Adrenal gland (tissue), 12 donors: ENCODE measurements around the gene FHL1. TPM values are rescaled to one million over a fixed set of nuclear protein-coding genes. Genes with fewer than 3 reads are reported as not detected.
"Not testable (repeated sequence)": the region's sequence is repeated elsewhere in the genome, so short reads cannot be mapped to it uniquely, and the experiment has no call there.

Source experiments
- DNase-seq, 7 donors: peaks; one replicate each; pipeline ENCODE4 v3.0.0-alpha.2; 2019 to 2020
- H3K27ac ChIP-seq, 5 donors: fragments of 200-600 bp; sonication (generic) in 4 of 5; 1 replicate in 3 of 5; 2 replicates in 2 of 5; pipeline versions ENCODE4 v1.5.1 to v1.8.0; 2016 to 2020; ENCODE audit warnings: mild to moderate bottlenecking in 1 of 5
- H3K27me3 ChIP-seq: fragments of 200-600 bp; 2 replicates; pipeline ENCODE4 v1.8.0; 2021
- H3K36me3 ChIP-seq, 2 donors: fragments of 200-600 bp; replicated peaks in 1 of 2; 1 replicate in 1 of 2; 2 replicates in 1 of 2; pipeline versions ENCODE4 v1.5.1 to v1.8.0; 2018 to 2022
- H3K4me1 ChIP-seq, 2 donors: fragments of 200-600 bp; replicated peaks in 1 of 2; 1 replicate in 1 of 2; 2 replicates in 1 of 2; pipeline versions ENCODE4 v1.5.1 to v1.8.0; 2018 to 2021
- H3K4me3 ChIP-seq, 4 donors: fragments of 200-600 bp; sonication (generic) in 3 of 4; one replicate each; pipeline ENCODE4 v1.5.1; 2016 to 2018
- H3K9me3 ChIP-seq, 3 donors: fragments of 200-600 bp; sonication (generic) in 1 of 3; replicated peaks in 1 of 3; 1 replicate in 2 of 3; 2 replicates in 1 of 3; pipeline versions ENCODE4 v1.5.1 to v1.8.0; 2016 to 2021
- CTCF ChIP-seq, 6 experiments: fragments of 450-650 bp in 4 of 6; fragments of 200-600 bp in 2 of 6; sonication (generic) in 1 of 6; IDR thresholded peaks; 1 replicate in 5 of 6; 2 replicates in 1 of 6; pipeline versions ENCODE4 v1.5.1 to v1.8.0; 2016 to 2021; ENCODE audit warnings: antibody characterized with exemption in 6 of 6, mild to moderate bottlenecking in 2 of 6, moderate library complexity in 1 of 6
- POLR2A ChIP-seq, 2 donors: fragments of 450-650 bp; IDR thresholded peaks; one replicate each; pipeline ENCODE4 v1.6.1; 2017; ENCODE audit warnings: antibody characterized with exemption in 2 of 2, mild to moderate bottlenecking in 2 of 2, moderate library complexity in 1 of 2
- WGBS, 4 donors: extraction: QIAGEN DNeasy Blood & Tissue Kit in 2 of 4; methylation state at CpG; one replicate each; pipeline versions ENCODE4 v1.1.5 to v1.1.7; 2013 to 2017; 5-methylcytosine and 5-hydroxymethylcytosine counted together
- intact Hi-C, 2 donors: fragments of 100-400 bp; cut with DNase I; formaldehyde crosslinking; loops; one replicate each; pipeline versions ENCODE4 v1.14.1 to v1.15.0; 2022 to 2023
- polyA plus RNA-seq, 3 donors: library from polyadenylated mRNA; stranded (reverse); fragments of 200-250 nt in 2 of 3; fragments of 350-450 nt in 1 of 3; fragmentation: Illumina TruSeq in 1 of 3; extraction: RNeasy Lipid Tissue Mini Kit (QIAGEN cat#74804) in 1 of 3; gene quantifications; one replicate each; pipeline ENCODE4 v1.2.3, GENCODE V29; 2013 to 2014
- total RNA-seq, 9 donors: library from RNA; depleted of rRNA in 4 of 9; stranded (reverse); fragments of >200 nt in 4 of 9; fragments of 120-200 nt in 1 of 9; fragmentation: NEBNext Ultra II Directional in 1 of 9; extraction: Animal tissue kit (Norgen Biotek cat#: 25700) in 1 of 9; gene quantifications; one replicate each; pipeline versions ENCODE4 v1.1.0 to v1.2.4, GENCODE V29; 2013 to 2023
- donor health status: healthy with polysubstance abuse.
- donor health status: Bipolar disorder and iron deficiency.
- donor health status: DM: yes; HTN: yes; CAD: no.
- donor health status: DM: no; HTN: no; CAD: no.
- donor health status: DM: no; HTN: no; CAD: no.
- donor health status: DM: yes; HTN: yes; CAD: no.

FHL1 gene
- total and polyA plus RNA-seq, 12 donors: 23.2 to 78.0 (median 50.0) TPM

- Histone ChIP-seq H3K27me3 (no peaks in the 10 kb centered on the region), H3K4me1 (no peaks in the 10 kb centered on the region), H3K27ac (no peak overlapping the region), H3K4me3 (no peak overlapping the region), H3K36me3 (peaks cover 0 to 8% of the 10 kb centered on the region in 2 donors), H3K9me3 (no peaks in the 10 kb centered on the region)
- intact Hi-C loops: no loop called here
- TF ChIP-seq CTCF (IDR thresholded peaks at IDR 0.05) (no peak), POLR2A (IDR thresholded peaks at IDR 0.05) (no peak)
- DNase-seq: no peak
- WGBS, 4 donors: 66 to 70% (median 67%) methylated on average over 3 of the region's 3 CpGs
Observed at GRCh38 chrX:136228839-136229207, 81.5 kb downstream of the FHL1 start.

GRCh38 chrX:136237074-136237473 is 89.7 kb downstream of the FHL1 start:
- Histone ChIP-seq H3K27me3 (no peaks in the 10 kb centered on the region), H3K9me3 (no peaks in the 10 kb centered on the region), H3K4me1 (no peaks in the 10 kb centered on the region), H3K27ac (no peak overlapping the region), H3K36me3 (peaks cover 0 to 22% of the 10 kb centered on the region in 2 donors), H3K4me3 (no peak overlapping the region)
- TF ChIP-seq CTCF (IDR thresholded peaks at IDR 0.05): no peak
- no peak for TF ChIP-seq POLR2A (IDR thresholded peaks at IDR 0.05)
- no peak for DNase-seq
- 69 to 87% (median 77%) methylated on average over 3 of the region's 3 CpGs for WGBS, 4 donors
- intact Hi-C loops: no loop called here

- H3K36me3 ChIP-seq: peaks cover 0 to 22% of the 10 kb centered on the region in 2 donors
- WGBS, 4 donors: 80 to 100% (median 92%) methylated on average over 2 to 4 of the region's 4 CpGs
Observed at GRCh38 chrX:136237849-136238248, 90.5 kb downstream of the FHL1 start.

GRCh38 chrX:136246201-136246600 is 98.9 kb downstream of the FHL1 start:
- TF ChIP-seq POLR2A (IDR thresholded peaks at IDR 0.05) (no peak), CTCF (IDR thresholded peaks at IDR 0.05) (no peak)
- WGBS, 4 donors: 66 to 86% (median 70%) methylated on average over 6 of the region's 6 CpGs
- intact Hi-C loops: no loop called here

More at GRCh38 chrX:136237849-136238248, 90.5 kb downstream of the FHL1 start:
- H3K27ac ChIP-seq, intact Hi-C loops, H3K4me1 ChIP-seq, H3K4me3 ChIP-seq, DNase-seq, H3K27me3 ChIP-seq, H3K9me3 ChIP-seq: not testable (repeated sequence)

More at GRCh38 chrX:136246201-136246600, 98.9 kb downstream of the FHL1 start:
- Histone ChIP-seq H3K27me3 (no peaks in the 10 kb centered on the region), H3K4me3 (no peak overlapping the region), H3K27ac (no peak overlapping the region), H3K9me3 (no peaks in the 10 kb centered on the region), H3K4me1 (no peaks in the 10 kb centered on the region), H3K36me3 (peaks cover 0 to 6% of the 10 kb centered on the region in 2 donors)
- DNase-seq: no peak
